ENCODE results near the gene OR11G2. TPM values are rescaled to one million over a fixed set of nuclear protein-coding genes. Genes with fewer than 3 reads are reported as not detected.
"Not testable (repeated sequence)": the region's sequence is repeated elsewhere in the genome, so short reads cannot be mapped to it uniquely, and the experiment has no call there.

Gene OR11G2
- total and polyA plus RNA-seq, 2 donors (not counting 3 experiments of a cell fraction or from before 2014, with no cell fraction given): not detected

DNA sequence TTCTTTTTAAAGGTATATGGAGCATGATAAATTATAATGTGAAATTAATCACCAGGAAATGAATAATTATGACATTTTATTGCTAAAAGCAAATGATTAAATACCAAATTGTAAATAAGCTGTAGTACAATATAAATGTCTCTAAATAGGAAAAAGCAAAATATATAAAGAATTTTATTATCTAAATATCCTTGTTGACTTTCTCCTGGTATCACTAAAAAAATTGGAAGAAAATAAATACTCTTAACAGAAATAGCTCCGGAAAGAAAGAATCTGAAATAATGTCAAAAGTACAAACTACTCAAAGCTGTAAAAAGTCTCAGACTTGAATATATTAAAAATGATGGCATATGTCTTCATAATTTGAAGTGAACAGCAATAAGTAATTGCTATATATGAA is 38.0 kb downstream of the OR11G2 start, which contains the start of gene OR11H7:
Gene OR11H7, plus strand, starts transcription at position 301 of the 400 bp plus-strand sequence.
- no peak within 1 kb of the TSS for H3K4me2 ChIP-seq (ENCODE audit: insufficient read depth, low read length)
- ChIA-PET CTCF (no interaction called here), POLR2A (no interaction called here)
- FAIRE-seq: no peak
- peaks cover 3% of the 10 kb centered on the region for H3K9me3 ChIP-seq (replicated peaks; ENCODE audit: control insufficient read depth, insufficient read depth, low read length)
- H3K27ac ChIP-seq (ENCODE audit: insufficient read depth, low read depth, low read length): no peak within 1 kb of the TSS
- no peaks in the 10 kb centered on the region for H3K4me1 ChIP-seq (ENCODE audit: control insufficient read depth, extremely low read depth, insufficient read depth, low read length)
- no peak for DNase-seq (ENCODE audit: low read depth, low spot score)
- H4K20me1 ChIP-seq (replicated peaks; ENCODE audit: control insufficient read depth, extremely low read depth, insufficient read depth, low read length): no peaks in the 10 kb centered on the region
- dilution Hi-C loops (cut with MboI; ENCODE audit: extremely low pct_ligation_motif_present, low sequenced_read_pairs): no loop called here
- intact Hi-C loops (cut with micrococcal nuclease): no loop called here
- H3K9me1 ChIP-seq (replicated peaks; ENCODE audit: control insufficient read depth, extremely low read depth, insufficient read depth, low read length): no peaks in the 10 kb centered on the region
- H3K4me3 ChIP-seq (replicated peaks in 1 of 3; ENCODE audit: insufficient read depth in 1 of 3, low read depth in 1 of 3, low read length in 3 of 3): no peak within 1 kb of the TSS
- H2AFZ ChIP-seq (ENCODE audit: low read depth, low read length): no peak within 1 kb of the TSS
- no peaks in the 10 kb centered on the region for H3K27me3 ChIP-seq (ENCODE audit: control insufficient read depth in 2 of 2, insufficient read depth in 2 of 2, low read length in 2 of 2)
- no peaks in the 10 kb centered on the region for H3K36me3 ChIP-seq (ENCODE audit: control insufficient read depth in 2 of 2, extremely low read depth in 1 of 2, insufficient read depth in 2 of 2, low read length in 2 of 2)
- TF ChIP-seq, protein P1, sequence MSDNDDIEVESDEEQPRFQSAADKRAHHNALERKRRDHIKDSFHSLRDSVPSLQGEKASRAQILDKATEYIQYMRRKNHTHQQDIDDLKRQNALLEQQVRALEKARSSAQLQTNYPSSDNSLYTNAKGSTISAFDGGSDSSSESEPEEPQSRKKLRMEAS (IDR thresholded peaks at IDR 0.05; ENCODE audit: insufficient read depth, insufficient read length): no peak
- TF ChIP-seq EZH2 (IDR thresholded peaks at IDR 0.05; ENCODE audit: borderline replicate concordance, low read depth, low read length, severe bottlenecking): no peak
- no peak for TF ChIP-seq FOS (IDR thresholded peaks at IDR 0.05; ENCODE audit: borderline replicate concordance, insufficient read depth, low read length)
- no peak for TF ChIP-seq GATA2 (IDR thresholded peaks at IDR 0.05; ENCODE audit: insufficient read depth, insufficient read length, low read depth, low read length)
- TF ChIP-seq, protein P2, sequence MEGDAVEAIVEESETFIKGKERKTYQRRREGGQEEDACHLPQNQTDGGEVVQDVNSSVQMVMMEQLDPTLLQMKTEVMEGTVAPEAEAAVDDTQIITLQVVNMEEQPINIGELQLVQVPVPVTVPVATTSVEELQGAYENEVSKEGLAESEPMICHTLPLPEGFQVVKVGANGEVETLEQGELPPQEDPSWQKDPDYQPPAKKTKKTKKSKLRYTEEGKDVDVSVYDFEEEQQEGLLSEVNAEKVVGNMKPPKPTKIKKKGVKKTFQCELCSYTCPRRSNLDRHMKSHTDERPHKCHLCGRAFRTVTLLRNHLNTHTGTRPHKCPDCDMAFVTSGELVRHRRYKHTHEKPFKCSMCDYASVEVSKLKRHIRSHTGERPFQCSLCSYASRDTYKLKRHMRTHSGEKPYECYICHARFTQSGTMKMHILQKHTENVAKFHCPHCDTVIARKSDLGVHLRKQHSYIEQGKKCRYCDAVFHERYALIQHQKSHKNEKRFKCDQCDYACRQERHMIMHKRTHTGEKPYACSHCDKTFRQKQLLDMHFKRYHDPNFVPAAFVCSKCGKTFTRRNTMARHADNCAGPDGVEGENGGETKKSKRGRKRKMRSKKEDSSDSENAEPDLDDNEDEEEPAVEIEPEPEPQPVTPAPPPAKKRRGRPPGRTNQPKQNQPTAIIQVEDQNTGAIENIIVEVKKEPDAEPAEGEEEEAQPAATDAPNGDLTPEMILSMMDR (IDR thresholded peaks at IDR 0.05; ENCODE audit: extremely low read depth in 1 of 2, insufficient read depth in 1 of 2, low read depth in 1 of 2, low read length in 2 of 2): no peak
- TF ChIP-seq MYC (IDR thresholded peaks at IDR 0.05; ENCODE audit: low read depth, low read length): no peak
- TF ChIP-seq POLR2A (IDR thresholded peaks at IDR 0.05; ENCODE audit: low read depth, low read length): no peak
- H3K79me2 ChIP-seq (ENCODE audit: control insufficient read depth, insufficient read depth, low read length): no peaks in the 10 kb centered on the region
- BruUV-seq (replicated peaks): no TSS peak
- H3K9ac ChIP-seq (replicated peaks; ENCODE audit: extremely low read depth, insufficient read depth, low read length): no peak within 1 kb of the TSS

DNA sequence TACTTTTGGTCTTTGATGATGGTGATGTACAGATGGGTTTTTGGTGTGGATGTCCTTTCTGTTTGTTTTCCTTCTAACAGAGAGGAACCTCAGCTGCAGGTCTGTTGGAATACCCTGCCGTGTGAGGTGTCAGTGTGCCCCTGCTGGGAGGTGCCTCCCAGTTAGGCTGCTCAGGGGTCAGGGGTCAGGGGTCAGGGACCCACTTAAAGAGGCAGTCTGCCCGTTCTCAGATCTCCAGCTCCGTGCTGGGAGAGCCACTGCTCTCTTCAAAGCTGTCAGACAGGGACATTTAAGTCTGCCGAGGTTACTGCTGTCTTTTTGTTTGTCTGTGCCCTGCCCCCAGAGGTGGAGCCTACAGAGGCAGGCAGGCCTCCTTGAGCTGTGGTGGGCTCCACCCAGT is 44.7 kb downstream of the OR11G2 start:
- H3K27ac ChIP-seq (ENCODE audit: insufficient read depth, low read depth, low read length); intact Hi-C loops (cut with micrococcal nuclease); H3K9me3 ChIP-seq (replicated peaks; ENCODE audit: control insufficient read depth, insufficient read depth, low read length); BruUV-seq (replicated peaks); H3K79me2 ChIP-seq (ENCODE audit: control insufficient read depth, insufficient read depth, low read length); H2AFZ ChIP-seq (ENCODE audit: low read depth, low read length); H3K9me1 ChIP-seq (replicated peaks; ENCODE audit: control insufficient read depth, extremely low read depth, insufficient read depth, low read length); FAIRE-seq; H3K4me1 ChIP-seq (ENCODE audit: control insufficient read depth, extremely low read depth, insufficient read depth, low read length); H4K20me1 ChIP-seq (replicated peaks; ENCODE audit: control insufficient read depth, extremely low read depth, insufficient read depth, low read length); POLR2A ChIA-PET; CTCF ChIA-PET; H3K9ac ChIP-seq (replicated peaks; ENCODE audit: extremely low read depth, insufficient read depth, low read length); H3K4me2 ChIP-seq (ENCODE audit: insufficient read depth, low read length); dilution Hi-C loops (cut with MboI; ENCODE audit: extremely low pct_ligation_motif_present, low sequenced_read_pairs); H3K4me3 ChIP-seq (replicated peaks in 1 of 3; ENCODE audit: insufficient read depth in 1 of 3, low read depth in 1 of 3, low read length in 3 of 3); H3K36me3 ChIP-seq (ENCODE audit: control insufficient read depth in 2 of 2, extremely low read depth in 1 of 2, insufficient read depth in 2 of 2, low read length in 2 of 2); H3K27me3 ChIP-seq (ENCODE audit: control insufficient read depth in 2 of 2, insufficient read depth in 2 of 2, low read length in 2 of 2); DNase-seq (ENCODE audit: low read depth, low spot score): not testable (repeated sequence)
